Gastroesophageal sphincter (tissue), 3 donors: Measurements from ENCODE around the gene DNAL1.

Experiments
- EP300 ChIP-seq: sonication (generic); formaldehyde crosslinking; IDR thresholded peaks from one replicate; pipeline ENCODE4 v1.6.1; 2017; ENCODE audit warnings: antibody characterized with exemption, mild to moderate bottlenecking
- POLR2A ChIP-seq, 2 donors: fragments of 450-650 bp; IDR thresholded peaks; one replicate each; pipeline ENCODE4 v1.6.1; 2017; ENCODE audit warnings: antibody characterized with exemption in 2 of 2, mild to moderate bottlenecking in 2 of 2, moderate library complexity in 1 of 2
- POLR2AphosphoS5 ChIP-seq: sonication (generic); formaldehyde crosslinking; IDR thresholded peaks from one replicate; pipeline ENCODE4 v1.6.1; 2017; ENCODE audit warnings: antibody characterized with exemption
- TF ChIP-seq, protein P1 (sequence below), 4 experiments: fragments of 200-600 bp in 2 of 4; fragments of 450-650 bp in 2 of 4; sonication (generic) in 1 of 4; IDR thresholded peaks; one replicate each; pipeline ENCODE4 v1.5.1; 2017 to 2019; ENCODE audit warnings: antibody characterized with exemption in 4 of 4, mild to moderate bottlenecking in 2 of 4, moderate library complexity in 2 of 4

DNA sequence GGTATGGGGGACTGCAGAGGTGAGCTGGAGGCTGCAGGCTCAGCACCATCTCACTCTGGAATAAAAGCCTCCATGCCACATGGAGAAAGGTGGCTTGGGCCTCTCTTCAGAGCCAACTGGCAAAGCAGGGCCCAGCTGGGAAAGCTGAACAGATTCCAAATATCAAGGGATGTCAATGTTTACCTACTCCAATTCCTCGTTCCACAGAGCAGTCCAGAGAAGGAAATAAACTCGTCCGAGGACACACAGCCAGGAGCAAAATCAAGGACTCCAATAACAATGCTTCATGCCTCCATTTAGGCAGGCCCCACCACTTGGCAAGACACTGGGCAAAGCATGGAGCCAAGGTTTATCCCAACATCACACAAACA lies 105.7 kb downstream of the DNAL1 start:
- TF ChIP-seq, protein P1, sequence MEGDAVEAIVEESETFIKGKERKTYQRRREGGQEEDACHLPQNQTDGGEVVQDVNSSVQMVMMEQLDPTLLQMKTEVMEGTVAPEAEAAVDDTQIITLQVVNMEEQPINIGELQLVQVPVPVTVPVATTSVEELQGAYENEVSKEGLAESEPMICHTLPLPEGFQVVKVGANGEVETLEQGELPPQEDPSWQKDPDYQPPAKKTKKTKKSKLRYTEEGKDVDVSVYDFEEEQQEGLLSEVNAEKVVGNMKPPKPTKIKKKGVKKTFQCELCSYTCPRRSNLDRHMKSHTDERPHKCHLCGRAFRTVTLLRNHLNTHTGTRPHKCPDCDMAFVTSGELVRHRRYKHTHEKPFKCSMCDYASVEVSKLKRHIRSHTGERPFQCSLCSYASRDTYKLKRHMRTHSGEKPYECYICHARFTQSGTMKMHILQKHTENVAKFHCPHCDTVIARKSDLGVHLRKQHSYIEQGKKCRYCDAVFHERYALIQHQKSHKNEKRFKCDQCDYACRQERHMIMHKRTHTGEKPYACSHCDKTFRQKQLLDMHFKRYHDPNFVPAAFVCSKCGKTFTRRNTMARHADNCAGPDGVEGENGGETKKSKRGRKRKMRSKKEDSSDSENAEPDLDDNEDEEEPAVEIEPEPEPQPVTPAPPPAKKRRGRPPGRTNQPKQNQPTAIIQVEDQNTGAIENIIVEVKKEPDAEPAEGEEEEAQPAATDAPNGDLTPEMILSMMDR (IDR thresholded peaks at IDR 0.05): no peak
- peak; percentile 10 for TF ChIP-seq POLR2AphosphoS5
- TF ChIP-seq POLR2A (IDR thresholded peaks at IDR 0.05): no peak
- no peak for TF ChIP-seq EP300
